ENCODE data around the gene CLTCL1.
"Not testable (repeated sequence)": the region's sequence is repeated elsewhere in the genome, so short reads cannot be mapped to it uniquely, and the experiment has no call there.

CLTCL1 gene

DNA sequence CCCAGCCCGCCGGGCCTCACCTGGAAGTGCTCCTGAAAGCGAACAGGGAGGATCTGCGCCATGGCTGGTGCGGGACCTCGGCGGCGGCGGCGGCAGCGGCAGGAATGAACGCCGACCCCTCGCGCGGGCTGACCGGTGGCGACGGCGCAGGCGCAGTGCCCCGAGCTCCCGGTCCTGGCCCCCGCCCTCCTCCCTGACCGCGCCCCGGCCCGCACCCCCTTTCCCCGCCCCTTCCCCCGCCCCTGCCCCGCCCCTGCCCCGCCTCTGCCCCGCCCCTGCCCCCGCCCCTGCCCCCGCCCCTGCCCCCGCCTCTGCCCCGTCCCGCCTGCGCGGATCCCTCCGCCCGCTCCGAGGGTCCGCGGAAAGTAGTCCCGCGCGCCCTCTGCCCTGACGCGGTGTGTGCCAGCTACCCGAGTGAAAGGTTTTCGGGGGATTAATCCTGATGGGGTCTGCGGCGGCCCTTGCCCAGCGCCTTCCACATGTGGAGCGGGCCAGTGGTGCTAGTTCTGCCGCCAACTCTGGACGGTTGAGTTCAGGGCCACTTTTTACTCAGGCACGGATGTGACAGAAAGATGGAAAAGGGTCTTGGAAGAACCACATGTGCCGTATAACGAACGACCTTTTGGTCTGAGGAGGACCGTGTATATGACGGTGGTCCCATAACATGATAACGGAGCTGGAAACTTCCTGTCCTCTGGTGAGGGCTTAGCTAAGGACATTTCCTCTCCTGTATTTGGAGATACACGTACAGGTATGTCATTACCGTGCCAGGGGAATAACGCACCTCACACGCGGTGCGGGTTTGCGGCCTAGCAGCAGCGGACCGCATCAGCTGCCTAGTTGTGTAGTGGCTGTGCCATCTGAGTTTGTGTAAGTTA lies at the start of gene CLTCL1:
Gene CLTCL1, minus strand, starts transcription at position 140 of the 878 bp plus-strand sequence. Its CDS starts 78 bp downstream, at position 62.
- peak; percentile 65 for DNase-seq

DNA sequence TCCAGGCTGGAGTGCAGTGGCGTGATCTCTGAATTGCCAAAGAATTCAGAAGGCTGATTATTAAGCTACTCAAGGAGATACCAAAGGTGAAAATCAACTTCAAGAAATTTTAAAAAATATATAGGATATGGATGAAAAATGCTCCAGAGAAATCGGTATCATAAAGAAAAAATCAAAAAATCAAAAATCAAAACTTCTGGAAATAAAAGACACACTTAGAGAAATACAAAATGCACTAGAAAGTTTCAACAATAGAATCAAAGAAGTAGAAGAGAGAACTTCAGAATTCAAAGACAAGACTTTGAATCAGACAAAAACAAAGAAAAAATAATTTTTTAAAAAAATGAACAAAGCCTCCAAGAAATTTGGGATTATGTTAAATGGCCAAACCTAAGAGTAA lies 45.6 kb upstream of the CLTCL1 start:
- no peak for DNase-seq

DNA sequence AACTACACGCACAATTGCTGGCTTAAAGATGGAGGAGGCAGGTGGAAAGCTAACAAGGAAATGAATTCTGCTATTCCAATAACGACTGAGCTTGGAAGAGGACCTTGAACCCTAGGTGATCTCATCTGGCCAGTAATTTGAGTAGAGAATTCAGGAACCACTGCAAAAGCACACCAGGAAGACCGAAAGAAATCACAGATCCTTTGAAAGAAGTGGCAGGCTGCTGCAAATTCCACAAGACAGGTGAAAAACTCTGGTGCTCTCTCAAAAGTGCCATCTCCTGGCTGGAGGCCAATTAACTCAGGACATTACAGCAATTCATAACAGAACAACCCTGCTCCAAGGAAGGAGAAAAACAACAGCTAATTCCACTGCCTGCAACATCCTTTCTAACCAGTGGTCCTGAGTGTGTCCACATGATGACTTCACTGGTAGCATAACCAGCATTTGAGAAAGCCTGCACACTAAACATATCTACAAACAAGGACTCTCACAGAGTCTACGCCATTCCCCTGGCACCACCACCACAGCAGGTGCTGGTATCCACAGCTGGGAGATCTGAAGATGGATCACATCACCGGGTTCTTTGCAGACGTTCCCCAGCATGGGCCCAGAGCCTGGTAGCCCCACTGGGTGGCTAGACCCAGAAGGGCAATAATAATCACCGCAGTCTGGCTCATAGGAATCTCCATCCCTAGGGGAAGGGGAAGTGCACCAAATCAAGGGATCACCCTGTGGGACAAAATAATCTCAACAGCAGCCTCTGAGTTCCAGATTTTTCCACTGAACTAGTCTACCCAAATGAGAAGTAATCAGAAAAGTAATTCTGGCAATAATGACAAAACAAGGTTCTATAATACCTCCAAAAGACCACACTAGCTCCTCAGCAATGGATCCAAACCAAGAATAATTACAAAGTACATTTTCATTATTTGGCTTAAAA lies 44.9 kb upstream of the CLTCL1 start:
- no peak for DNase-seq

DNA sequence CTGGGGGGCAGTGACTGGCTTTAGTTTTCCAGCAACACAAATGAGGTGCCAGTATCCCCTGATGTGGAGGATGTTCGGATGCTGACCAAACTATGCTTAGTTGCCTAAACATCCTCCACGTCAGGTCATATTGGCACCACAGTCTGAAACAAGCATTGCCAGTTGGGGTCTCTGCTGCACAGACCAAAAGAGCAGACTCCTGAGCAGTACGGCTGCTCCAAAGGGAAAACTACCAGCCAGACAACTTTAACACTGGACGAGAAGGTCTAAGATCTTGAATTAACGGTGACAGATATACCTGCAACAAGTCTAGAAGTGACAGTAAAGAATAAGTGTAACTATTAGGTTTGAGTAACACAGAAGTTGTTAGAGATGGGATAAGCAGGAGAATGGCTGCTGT lies 40.5 kb upstream of the CLTCL1 start:
- DNase-seq, result no peak

DNA sequence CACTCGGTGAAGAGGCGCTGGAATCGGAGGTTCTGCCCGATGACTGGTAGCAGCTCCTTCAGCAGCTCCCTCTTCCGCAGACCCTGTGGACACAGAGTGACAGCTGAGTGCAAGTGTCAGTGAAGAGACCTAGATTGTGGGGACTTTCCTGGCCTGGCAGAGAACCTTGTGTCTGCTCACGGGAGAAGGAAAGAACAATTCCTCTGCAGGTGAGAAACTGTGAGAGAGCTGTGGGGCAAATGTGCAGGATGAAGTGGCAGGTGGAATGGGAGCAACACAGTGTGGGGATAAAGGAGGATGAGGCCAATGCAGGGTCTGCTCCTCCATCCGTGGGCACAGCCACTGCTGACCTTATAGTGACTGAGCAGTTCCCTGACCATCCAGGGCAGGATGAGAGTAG lies 40.0 kb upstream of the CLTCL1 start:
- DNase-seq, result no peak

DNA sequence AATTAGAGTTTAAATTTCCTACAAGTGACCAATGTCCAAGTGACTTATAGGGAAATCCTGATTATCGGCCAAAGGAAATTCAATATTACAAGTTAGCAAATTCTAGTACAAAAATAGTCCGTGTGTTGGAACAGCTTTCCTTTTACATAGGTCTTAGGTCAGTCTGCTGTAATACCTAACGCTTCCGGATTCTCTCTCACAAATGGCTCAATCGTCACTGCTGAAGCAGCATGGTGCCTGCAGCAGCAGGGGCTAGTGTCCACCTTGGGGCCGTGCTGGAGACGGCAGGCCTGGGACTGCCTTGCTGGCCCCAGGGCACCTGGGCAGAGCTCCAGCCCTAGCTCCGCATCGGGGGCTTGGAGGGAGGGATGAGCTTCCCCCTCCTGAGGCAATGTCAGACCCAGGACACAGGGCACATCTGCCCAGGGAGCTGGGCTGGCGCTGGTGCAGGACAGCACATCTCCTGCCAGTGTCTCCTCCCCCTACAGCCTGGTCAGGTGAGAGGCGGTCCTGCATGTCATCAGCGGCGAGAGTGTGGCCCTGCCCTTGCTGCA lies 39.4 kb upstream of the CLTCL1 start:
- no peak for DNase-seq

DNA sequence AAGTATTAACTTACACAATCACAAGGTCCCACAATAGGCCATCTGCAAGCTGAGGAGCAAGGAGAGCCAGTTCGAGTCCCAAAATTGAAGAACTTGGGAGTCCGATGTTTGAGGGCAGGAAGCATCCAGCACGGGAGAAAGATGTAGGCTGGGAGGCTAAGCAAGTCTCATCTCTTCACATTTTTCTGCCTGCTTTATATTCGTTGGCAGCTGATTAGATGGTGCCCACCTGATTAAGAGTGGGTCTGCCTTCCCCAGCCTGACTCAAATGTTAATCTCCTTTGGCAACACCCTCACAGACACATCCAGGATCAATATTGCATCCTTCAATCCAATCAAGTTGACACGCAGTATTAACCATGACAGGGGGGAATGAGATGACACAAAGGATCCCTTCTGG lies 38.7 kb upstream of the CLTCL1 start:
- not testable (repeated sequence) for DNase-seq

DNA sequence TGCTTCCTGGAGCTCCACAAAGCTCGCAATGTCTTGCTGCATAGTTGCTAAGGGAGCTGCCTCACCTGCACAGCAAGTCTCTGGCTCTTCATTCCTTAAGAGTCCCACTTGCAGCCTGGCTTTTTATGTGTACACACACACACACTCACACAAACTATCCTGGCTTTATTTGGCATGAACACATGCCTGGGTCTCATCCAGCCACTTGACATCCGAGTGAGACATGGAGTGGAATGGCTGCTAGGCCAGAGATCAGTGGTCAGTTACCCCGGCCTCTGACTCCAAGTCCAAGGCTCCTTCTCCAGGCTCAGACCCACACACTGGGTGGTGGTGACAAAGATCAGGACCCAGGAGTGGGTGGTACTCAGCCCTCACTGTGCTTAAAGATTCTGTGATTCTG lies 37.9 kb upstream of the CLTCL1 start:
- no peak for DNase-seq

DNA sequence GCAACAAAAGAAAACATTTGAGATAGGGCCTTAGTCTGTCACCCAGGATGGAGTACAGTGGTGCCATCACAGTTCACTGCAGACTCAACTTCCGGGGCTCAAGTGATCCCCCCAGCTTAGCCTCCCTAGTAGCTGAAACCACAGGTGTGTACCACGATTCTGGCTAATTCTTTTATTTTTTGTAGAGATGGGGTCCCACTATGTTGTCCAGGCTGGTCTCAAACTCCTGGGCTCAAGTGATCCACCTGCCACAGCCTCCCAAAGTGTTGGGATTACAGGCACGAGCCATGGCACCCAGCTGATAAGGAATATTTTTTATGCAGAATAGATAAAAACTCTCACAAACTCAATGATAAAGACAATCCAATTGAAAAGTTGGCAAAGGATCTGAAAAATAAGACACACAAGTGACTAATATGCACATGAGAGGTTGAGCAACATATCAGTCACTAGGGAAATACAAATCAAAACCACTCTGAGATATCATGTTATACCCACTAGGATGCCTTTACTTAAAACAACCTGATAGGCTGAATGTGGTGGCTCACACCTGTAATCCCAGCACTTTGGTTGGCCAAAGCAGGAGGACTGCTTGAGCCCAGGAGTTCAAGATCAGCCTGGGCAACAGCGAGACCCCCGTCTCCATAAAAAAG lies 33.9 kb upstream of the CLTCL1 start:
- no peak for DNase-seq

DNA sequence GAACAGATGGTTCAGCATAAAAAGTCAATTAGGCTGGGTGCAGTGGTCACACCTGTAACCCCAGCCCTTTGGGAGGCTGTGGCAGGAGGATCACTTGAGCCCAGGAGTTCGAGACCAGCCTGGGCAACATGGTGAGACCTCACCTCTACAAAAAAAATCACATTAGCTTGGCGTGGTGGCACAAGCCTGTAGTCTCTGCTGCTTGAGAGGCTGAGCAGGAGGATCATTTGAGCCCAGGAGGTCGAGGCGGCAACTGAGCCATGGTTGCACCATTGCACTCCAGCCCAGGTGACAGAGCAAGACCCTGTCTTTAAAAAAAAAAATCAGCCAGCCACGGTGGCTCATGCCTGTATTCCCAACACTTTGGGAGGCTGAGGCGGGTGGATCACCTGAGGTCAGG lies 31.9 kb upstream of the CLTCL1 start:
- DNase-seq, result not testable (repeated sequence)

DNA sequence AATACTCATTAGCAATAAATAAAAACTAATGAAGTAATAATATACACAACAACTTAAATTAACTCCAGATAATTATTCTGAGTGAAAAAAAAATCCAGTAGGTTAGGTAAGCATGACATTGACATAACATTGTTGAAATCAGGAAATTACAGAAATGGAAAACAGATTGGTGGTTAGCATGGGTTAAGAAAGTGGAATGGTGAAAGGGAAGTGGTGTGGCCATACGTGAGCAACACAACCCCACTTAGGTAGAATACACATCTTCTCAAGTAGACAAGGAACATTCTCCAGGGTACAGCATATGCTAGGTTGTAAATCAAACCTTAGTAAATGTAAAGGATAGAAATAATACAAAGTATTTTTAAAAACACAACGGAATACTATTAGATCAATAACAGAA lies 30.2 kb upstream of the CLTCL1 start:
- no peak for DNase-seq

DNA sequence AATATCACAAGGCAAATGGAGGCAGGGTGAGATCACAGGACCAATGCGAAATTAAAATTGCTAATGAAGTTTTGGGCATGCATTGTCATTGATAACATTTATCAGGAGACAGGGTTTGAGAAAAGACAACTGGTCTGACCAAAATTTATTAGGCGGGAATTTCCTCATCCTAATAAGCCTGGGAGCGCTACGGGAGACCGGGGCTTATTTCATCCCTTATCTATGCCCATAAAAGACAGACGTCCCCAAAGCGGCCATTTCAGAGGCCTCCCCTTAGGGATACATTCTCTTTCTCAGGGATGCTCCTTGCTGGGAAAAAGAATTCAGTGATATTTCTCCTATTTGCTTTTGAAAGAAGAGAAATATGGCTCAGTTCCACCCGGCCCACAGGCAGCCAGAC lies 28.6 kb upstream of the CLTCL1 start:
- DNase-seq, result not testable (repeated sequence)

DNA sequence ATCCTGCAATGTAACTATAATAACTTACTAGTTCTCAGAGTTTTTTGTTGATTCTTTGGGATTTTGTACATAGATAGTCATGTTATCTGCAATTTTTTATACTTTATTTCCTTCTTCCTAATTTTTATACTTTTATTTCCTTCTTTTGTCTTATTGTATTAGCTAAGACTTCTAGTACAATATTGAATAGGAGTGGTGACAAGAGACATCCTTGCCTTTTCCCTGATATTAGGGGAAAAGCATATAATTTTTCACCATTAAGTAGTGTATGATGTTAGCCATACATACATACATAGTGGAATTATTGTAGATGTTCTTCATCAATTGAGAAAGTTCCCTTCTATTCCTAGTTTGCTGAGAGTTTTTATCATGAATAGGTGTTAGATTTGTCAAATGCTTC lies 27.8 kb upstream of the CLTCL1 start:
- DNase-seq, result no peak

DNA sequence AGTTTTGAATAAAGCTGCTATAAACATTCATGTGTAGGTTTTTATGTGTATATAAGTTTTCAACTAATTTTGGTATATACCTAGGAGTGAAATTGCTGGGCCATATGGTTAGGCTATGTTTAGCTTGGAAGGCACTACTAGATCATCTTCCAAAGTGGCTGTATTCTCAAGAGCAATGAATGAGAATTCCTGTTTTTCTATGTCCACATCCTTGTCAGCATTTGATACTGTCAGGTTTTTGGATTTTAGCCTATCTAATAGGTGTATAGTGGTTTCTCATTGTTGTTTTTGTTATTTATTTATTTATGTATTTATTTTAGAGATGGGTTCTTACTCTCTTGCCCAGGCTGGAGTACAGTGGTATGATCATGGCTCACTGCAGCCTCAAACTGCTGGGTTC lies 26.3 kb upstream of the CLTCL1 start:
- no peak for DNase-seq

DNA sequence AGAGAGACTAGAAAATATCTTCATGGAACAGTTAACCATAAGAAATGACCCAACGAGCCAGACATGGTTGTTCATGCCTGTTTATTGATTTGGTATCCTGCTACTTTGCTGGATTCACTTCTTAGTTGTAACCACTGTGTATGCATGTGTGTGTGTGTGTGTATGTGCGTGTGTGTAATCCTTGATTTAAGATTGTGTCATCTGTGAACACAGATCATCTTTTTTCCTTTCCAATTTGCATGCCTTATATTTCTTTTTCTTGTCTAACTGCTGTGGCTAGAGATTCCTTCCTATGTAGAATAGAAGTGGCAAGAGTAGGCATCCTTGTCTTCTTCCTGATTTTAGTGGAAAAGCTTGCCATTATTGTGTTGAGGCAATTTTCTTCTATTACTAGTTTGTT lies 16.4 kb upstream of the CLTCL1 start:
- no peak for DNase-seq

DNA sequence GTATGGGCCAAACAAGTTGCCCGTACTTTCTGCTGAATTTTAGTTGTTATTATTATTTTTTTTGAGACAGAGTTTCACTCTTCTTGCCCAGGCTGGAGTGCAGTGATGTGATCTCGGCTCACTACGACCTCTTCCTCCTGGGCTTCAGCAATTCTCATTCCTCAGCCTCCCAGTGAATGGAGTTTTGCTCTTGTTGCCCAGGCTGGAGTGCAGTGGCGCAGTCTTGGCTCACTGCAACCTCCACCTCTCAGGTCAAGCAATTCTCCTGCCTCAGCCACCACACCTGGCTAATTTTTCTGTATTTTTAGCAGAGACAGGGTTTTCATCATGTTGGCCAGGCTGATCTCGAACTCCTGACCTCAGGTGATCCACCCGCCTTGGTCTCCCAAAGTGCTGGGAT lies 15.0 kb upstream of the CLTCL1 start:
- not testable (repeated sequence) for DNase-seq

DNA sequence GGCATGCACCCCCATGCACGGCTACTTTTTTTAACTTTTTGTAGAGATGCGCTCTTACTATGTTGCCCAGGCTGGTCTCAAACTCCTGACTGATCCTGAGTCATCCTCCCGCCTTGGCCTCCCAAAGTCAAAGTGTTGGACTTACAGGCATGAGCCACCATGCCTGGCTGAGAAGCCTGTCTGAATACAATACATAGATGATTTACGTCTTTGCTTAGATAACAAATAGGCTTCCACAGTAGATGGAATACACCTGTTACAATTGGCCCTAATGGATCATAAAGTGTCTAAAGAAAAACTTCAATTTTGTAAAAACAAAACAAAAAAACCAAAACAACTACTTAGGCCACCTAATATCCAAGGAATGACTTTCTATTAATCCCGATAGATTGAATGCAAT lies 13.0 kb upstream of the CLTCL1 start:
- no peak for DNase-seq

DNA sequence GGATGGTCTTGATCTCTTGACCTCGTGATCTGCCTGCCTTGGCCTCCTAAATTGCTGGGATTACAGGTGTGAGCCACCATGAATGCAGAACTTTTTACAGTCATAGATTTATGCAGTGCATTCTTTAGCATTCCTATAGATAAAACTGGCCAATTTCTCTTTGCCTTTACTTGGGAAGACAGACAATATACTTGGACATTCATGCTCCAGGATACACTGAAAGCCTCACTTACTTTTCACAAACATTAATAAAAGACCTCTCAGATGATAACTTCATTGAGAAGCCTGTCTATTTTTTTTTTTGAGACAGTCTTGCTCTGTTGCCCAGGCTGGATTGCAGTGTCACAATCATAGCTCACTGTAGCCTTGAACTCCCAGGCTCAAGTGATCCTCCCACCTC lies 12.3 kb upstream of the CLTCL1 start:
- no peak for DNase-seq

DNA sequence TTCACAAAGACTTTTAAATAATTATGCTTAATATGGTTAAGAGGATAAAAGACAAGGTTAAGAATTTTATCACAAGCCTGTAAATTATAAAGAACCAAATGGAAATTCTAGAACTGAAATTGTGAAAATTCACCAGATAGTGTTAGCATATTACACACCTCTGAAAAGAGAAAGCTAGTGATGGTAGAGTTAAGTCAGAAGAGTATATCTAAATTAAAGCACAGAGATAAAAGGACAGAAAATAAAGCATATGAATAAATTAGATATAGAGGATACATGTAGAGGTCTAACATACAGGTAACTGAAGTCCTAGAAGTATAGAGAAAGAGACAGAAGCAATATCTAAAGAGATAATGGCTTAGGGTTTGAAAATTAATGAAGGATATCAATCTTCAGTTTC lies 4.2 kb upstream of the CLTCL1 start:
- DNase-seq, result no peak

DNA sequence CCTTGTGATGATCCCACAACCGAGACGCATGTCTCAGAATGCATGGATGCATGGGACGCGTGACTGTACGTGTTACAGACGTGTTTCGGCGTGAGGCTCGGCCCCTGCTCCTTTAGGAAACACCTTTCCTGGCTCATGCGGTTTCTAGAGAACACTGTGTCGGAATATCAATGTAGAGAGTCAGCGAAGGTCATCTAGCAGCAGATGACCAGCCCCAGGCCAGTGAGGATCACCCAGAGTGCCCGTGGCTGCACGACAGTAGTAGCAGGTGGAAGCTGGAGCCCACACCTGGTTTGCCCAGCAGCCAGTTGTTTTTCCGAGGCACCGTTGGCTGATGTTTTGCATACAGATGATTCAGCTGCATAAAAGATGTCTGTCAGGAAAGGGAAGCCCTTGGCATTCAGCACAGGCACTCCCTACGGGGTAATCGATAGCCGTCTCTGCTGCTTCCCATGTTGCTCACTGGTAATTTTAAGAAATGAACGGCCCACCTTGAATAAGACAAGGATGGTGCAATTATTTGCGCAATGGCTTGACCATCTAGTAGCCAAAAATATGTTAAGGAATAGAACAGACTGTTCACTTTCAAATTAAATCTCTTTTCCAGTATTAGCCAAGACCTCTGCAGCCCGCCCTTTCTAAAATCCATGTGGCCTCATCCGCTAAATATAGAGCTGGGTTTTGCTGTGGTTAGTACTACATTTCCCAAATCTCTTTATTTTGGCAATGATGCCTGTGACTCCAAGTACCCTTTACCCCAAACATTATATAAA lies 1.1 kb upstream of the CLTCL1 start:
- DNase-seq, result no peak

DNA sequence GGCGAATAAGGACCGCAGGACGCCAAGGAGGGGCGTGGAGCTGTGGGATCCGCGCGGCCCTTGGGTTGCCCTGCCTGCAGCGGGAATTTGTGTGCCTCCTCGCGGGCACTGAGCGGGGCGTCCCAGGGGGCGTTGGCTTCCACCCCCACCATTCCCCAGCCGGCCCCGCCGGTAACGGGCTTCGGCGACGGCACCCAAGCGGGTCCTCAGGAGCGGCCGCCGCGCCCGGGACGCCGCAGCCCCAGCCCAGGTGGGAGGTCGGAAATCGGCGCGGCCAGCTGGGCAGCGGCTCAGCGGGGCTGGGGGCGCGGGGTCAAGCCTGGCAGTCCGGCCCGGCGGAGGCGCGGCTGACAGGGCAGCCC lies 320 bp downstream of the CLTCL1 start:
- no peak for DNase-seq

Measured in activated CD4-positive, alpha-beta T cell treated with anti-CD3 and anti-CD28 coated beads, Interleukin-2, amount 50 U/mL, for 16 hours (primary cell).